Endothelial cell of umbilical vein (primary cell): ENCODE data around the gene CRISPLD2. TPM values are rescaled to one million over a fixed set of nuclear protein-coding genes. Genes with fewer than 3 reads are reported as not detected.

ENCODE experiments used
- BruUV-seq: library from RNA; stranded (reverse); fragments of 400-500 nt; replicated peaks from 2 replicates; lab custom pipeline; 2021; lab: Mats Ljungman, UMichigan
- CTCF ChIA-PET: fragments of 300-600, 350-600 bp; sonication (Branson Sonifier 250); formaldehyde crosslinking; loops from one replicate; lab custom pipeline; 2021; ENCODE audit warnings: antibody characterized with exemption, inconsistent platforms; lab: Charles Lee
- POLR2A ChIA-PET: fragments of 300-600, 350-600 bp; sonication (Branson Sonifier 250); formaldehyde crosslinking; loops from one replicate; lab custom pipeline; 2021; ENCODE audit warnings: antibody characterized with exemption, inconsistent platforms; lab: Charles Lee
- DNase-seq: peaks from one replicate; pipeline ENCODE4 v3.0.0-alpha.2; 2011; ENCODE audit warnings: low read depth, low spot score
- FAIRE-seq: peaks from 2 replicates; lab custom pipeline; 2011; peaks lifted over from hg19 to GRCh38; lab: Jason Lieb, UNC
- H2AFZ ChIP-seq: 2 replicates; pipeline ENCODE4 v1.6.0; 2012; ENCODE audit warnings: low read depth, low read length, control low read depth, inconsistent platforms
- H3K27ac ChIP-seq: 2 replicates; pipeline ENCODE4 v1.5.1; 2011; ENCODE audit warnings: low read depth, mild to moderate bottlenecking, control low read depth, low read length, moderate library complexity; ENCODE audit not compliant: insufficient read depth
- H3K27me3 ChIP-seq, 2 experiments: 2 replicates each; pipeline versions ENCODE4 v1.6.0 to v1.6.1; 2011; ENCODE audit warnings: low read length in 2 of 2, mixed read lengths in 1 of 2; ENCODE audit not compliant: control insufficient read depth in 2 of 2, insufficient read depth in 2 of 2
- H3K36me3 ChIP-seq, 2 experiments: 2 replicates in 1 of 2; 3 replicates in 1 of 2; pipeline ENCODE4 v1.5.1; 2011; ENCODE audit warnings: low read length in 2 of 2, mild to moderate bottlenecking in 1 of 2, moderate library complexity in 1 of 2; ENCODE audit not compliant: control insufficient read depth in 2 of 2, insufficient read depth in 2 of 2; ENCODE audit errors: extremely low read depth in 1 of 2
- H3K4me1 ChIP-seq: 3 replicates; pipeline ENCODE4 v1.5.1; 2011; ENCODE audit warnings: mild to moderate bottlenecking, low read length; ENCODE audit not compliant: control insufficient read depth, insufficient read depth; ENCODE audit errors: extremely low read depth
- H3K4me2 ChIP-seq: 2 replicates; pipeline ENCODE4 v1.6.1; 2011; ENCODE audit warnings: low read length, control low read depth, mixed read lengths; ENCODE audit not compliant: insufficient read depth
- H3K4me3 ChIP-seq, 3 experiments: fragments of 200-600 bp in 1 of 3; sonication (generic), shearing (Covaris generic) in 1 of 3; replicated peaks in 1 of 3; 2 replicates each; pipeline ENCODE4 v1.5.1; 2011 to 2016; ENCODE audit warnings: control low read depth in 3 of 3, low read length in 3 of 3, mild to moderate bottlenecking in 2 of 3, inconsistent platforms in 1 of 3, low read depth in 1 of 3, moderate library complexity in 1 of 3; ENCODE audit not compliant: insufficient read depth in 1 of 3
- H3K79me2 ChIP-seq: 2 replicates; pipeline ENCODE4 v1.6.0; 2012; ENCODE audit warnings: low read length, inconsistent platforms; ENCODE audit not compliant: control insufficient read depth, insufficient read depth
- H3K9ac ChIP-seq: replicated peaks from 2 replicates; pipeline ENCODE3; 2011; ENCODE audit warnings: low read length, control low read depth; ENCODE audit not compliant: insufficient read depth; ENCODE audit errors: extremely low read depth
- H3K9me1 ChIP-seq: replicated peaks from 3 replicates; pipeline ENCODE4 v1.6.0; 2011; ENCODE audit warnings: mild to moderate bottlenecking, low read length; ENCODE audit not compliant: control insufficient read depth, insufficient read depth; ENCODE audit errors: extremely low read depth
- H3K9me3 ChIP-seq: replicated peaks from 2 replicates; pipeline ENCODE4 v1.5.1; 2012; ENCODE audit warnings: low read length, inconsistent platforms; ENCODE audit not compliant: control insufficient read depth, insufficient read depth
- H4K20me1 ChIP-seq: replicated peaks from 2 replicates; pipeline ENCODE3; 2011; ENCODE audit warnings: mild to moderate bottlenecking, low read length; ENCODE audit not compliant: control insufficient read depth, insufficient read depth; ENCODE audit errors: extremely low read depth
- CTCF ChIP-seq, 2 donors: IDR thresholded peaks; 1 replicate in 1 of 2; 2 replicates in 1 of 2; pipeline ENCODE4 v1.5.1; 2011; ENCODE audit warnings: low read length in 2 of 2, mild to moderate bottlenecking in 2 of 2, moderate library complexity in 2 of 2, control low read depth in 1 of 2, inconsistent platforms in 1 of 2, low read depth in 1 of 2; ENCODE audit not compliant: insufficient read depth in 1 of 2; ENCODE audit errors: extremely low read depth in 1 of 2
- EZH2 ChIP-seq: IDR thresholded peaks from 2 replicates; pipeline ENCODE4 v1.6.1; 2012; ENCODE audit warnings: borderline replicate concordance, low read depth, mild to moderate bottlenecking, moderate library complexity, low read length, inconsistent platforms; ENCODE audit not compliant: severe bottlenecking
- FOS ChIP-seq: IDR thresholded peaks from 2 replicates; pipeline ENCODE4 v1.6.1; 2011; ENCODE audit warnings: mild to moderate bottlenecking, low read length, moderate library complexity, borderline replicate concordance; ENCODE audit not compliant: insufficient read depth
- GATA2 ChIP-seq: IDR thresholded peaks from 2 replicates; pipeline ENCODE4 v1.7.0; 2011; ENCODE audit warnings: low read depth, mild to moderate bottlenecking, moderate library complexity, mixed read lengths, low read length; ENCODE audit not compliant: insufficient read length, insufficient read depth
- JUN ChIP-seq: IDR thresholded peaks from 2 replicates; pipeline ENCODE4 v1.6.1; 2011; ENCODE audit warnings: borderline replicate concordance, low read depth; ENCODE audit not compliant: insufficient read length, insufficient read depth
- MAX ChIP-seq: IDR thresholded peaks from 2 replicates; pipeline ENCODE4 v1.6.1; 2011; ENCODE audit not compliant: insufficient read depth, insufficient read length
- MYC ChIP-seq: IDR thresholded peaks from one replicate; pipeline ENCODE4 v1.6.1; 2011; ENCODE audit warnings: mild to moderate bottlenecking, low read depth, low read length
- POLR2A ChIP-seq: IDR thresholded peaks from 2 replicates; pipeline ENCODE4 v1.6.1; 2012; ENCODE audit warnings: low read depth, mild to moderate bottlenecking, control low read depth, low read length
- POLR2AphosphoS5 ChIP-seq: IDR thresholded peaks from 2 replicates; pipeline ENCODE4 v1.6.1; 2012; ENCODE audit warnings: low read depth, mild to moderate bottlenecking, control low read depth, low read length, moderate library complexity; ENCODE audit not compliant: insufficient read depth
- dilution Hi-C: fragments of 300-500 bp; cut with MboI; formaldehyde crosslinking; loops from one replicate; pipeline ENCODE4 v1.15.0; 2019; ENCODE audit warnings: low sequenced_read_pairs; ENCODE audit not compliant: extremely low pct_ligation_motif_present
- intact Hi-C: fragments of 100-400 bp; cut with micrococcal nuclease; formaldehyde crosslinking; loops from one replicate; pipeline ENCODE4 v1.10.0; 2022
- polyA plus RNA-seq, 4 experiments: library from polyadenylated mRNA; depleted of rRNA in 3 of 4; stranded (reverse) in 3 of 4; unstranded in 1 of 4; fragments of >200 nt; gene quantifications; 2 replicates each; pipeline versions ENCODE4 v1.2.1 to v1.2.3, GENCODE V29; 2011 to 2012; ENCODE audit warnings: missing spikeins in 1 of 4
- total RNA-seq: library from RNA; stranded (reverse); gene quantifications from 2 replicates; pipeline ENCODE4 v1.2.3, GENCODE V29; 2021

Gene CRISPLD2
- total and polyA plus RNA-seq, 2 donors (not counting 3 experiments of a cell fraction or from before 2014, with no cell fraction given) = 0.14 to 0.73 TPM

GRCh38 chr16:84845496-84846002 is 25.8 kb downstream of the CRISPLD2 start:
- POLR2A ChIA-PET = no interaction called here

More at GRCh38 chr16:84845496-84846002, 25.8 kb downstream of the CRISPLD2 start:
- Histone ChIP-seq H3K9me1 (no peaks in the 10 kb centered on the region), H3K4me2 (no peak overlapping the region), H3K9me3 (no peaks in the 10 kb centered on the region), H3K27ac (no peak overlapping the region), H3K79me2 (no peaks in the 10 kb centered on the region), H2AFZ (no peak overlapping the region), H3K27me3 (peaks cover 2 to 8% of the 10 kb centered on the region in 2 experiments), H3K36me3 (no peaks in the 10 kb centered on the region), H4K20me1 (no peaks in the 10 kb centered on the region), H3K9ac (no peak overlapping the region), H3K4me1 (no peaks in the 10 kb centered on the region), H3K4me3 (no peak overlapping the region)
- CTCF ChIA-PET = no interaction called here
- TF ChIP-seq JUN = no peak
- no peak for TF ChIP-seq FOS
- no peak for TF ChIP-seq MYC
- no peak for TF ChIP-seq EZH2
- no peak for TF ChIP-seq GATA2
- no peak for TF ChIP-seq POLR2A
- TF ChIP-seq POLR2AphosphoS5 = no peak
- no peak for TF ChIP-seq CTCF (IDR thresholded peaks at IDR 0.05; ENCODE audit: extremely low read depth in 1 of 2, insufficient read depth in 1 of 2, low read depth in 1 of 2, low read length in 2 of 2)
- no peak for TF ChIP-seq MAX
- DNase-seq (no peak), FAIRE-seq (no peak)
- intact Hi-C loops (no loop called here), dilution Hi-C loops (no loop called here)
- BruUV-seq = no TSS peak
